MCF 10A (cell line): ENCODE measurements around the gene POLA2. TPM values are rescaled to one million over a fixed set of nuclear protein-coding genes. Genes with fewer than 3 reads are reported as not detected.
"Not testable (repeated sequence)": the region's sequence is repeated elsewhere in the genome, so short reads cannot be mapped to it uniquely, and the experiment has no call there.

Experiments used
- BruUV-seq: library from RNA; stranded (reverse); fragments of 400-500 nt; replicated peaks from 2 replicates; lab custom pipeline; 2021; lab: Mats Ljungman, UMichigan
- CTCF ChIA-PET: fragments of 300-600 bp; sonication (Branson Sonifier 250); formaldehyde crosslinking; extraction: SDS; loops from one replicate; lab custom pipeline; 2021; ENCODE audit warnings: antibody characterized with exemption, inconsistent platforms; lab: Yijun Ruan, JAX
- POLR2A ChIA-PET: fragments of 300-600, 350-650 bp; sonication (Branson Sonifier 250); formaldehyde crosslinking; extraction: SDS; loops from one replicate; lab custom pipeline; 2020; ENCODE audit warnings: antibody characterized with exemption, inconsistent platforms; lab: Yijun Ruan, JAX
- DNase-seq: peaks from one replicate; pipeline ENCODE4 v3.0.0-alpha.2; 2018; ENCODE audit not compliant: unreplicated experiment
- H3K27ac Mint-ChIP-seq: one replicate; pipeline ENCODE4 v1.8.0; 2022; ENCODE audit warnings: mild to moderate bottlenecking, low read depth, mixed read lengths; ENCODE audit not compliant: unreplicated experiment
- H3K27me3 Mint-ChIP-seq: one replicate; pipeline ENCODE4 v1.8.0; 2022; ENCODE audit warnings: mixed read lengths; ENCODE audit not compliant: insufficient read depth, unreplicated experiment
- H3K36me3 Mint-ChIP-seq: one replicate; pipeline ENCODE4 v1.8.0; 2022; ENCODE audit warnings: mild to moderate bottlenecking, moderate library complexity, mixed read lengths; ENCODE audit not compliant: insufficient read depth, unreplicated experiment
- H3K4me1 Mint-ChIP-seq: one replicate; pipeline ENCODE4 v1.8.0; 2022; ENCODE audit warnings: mixed read lengths; ENCODE audit not compliant: insufficient read depth, unreplicated experiment
- H3K4me3 Mint-ChIP-seq: one replicate; pipeline ENCODE4 v1.8.0; 2022; ENCODE audit warnings: mild to moderate bottlenecking, moderate library complexity, mixed read lengths; ENCODE audit not compliant: unreplicated experiment
- H3K9me3 Mint-ChIP-seq: one replicate; pipeline ENCODE4 v1.8.0; 2022; ENCODE audit warnings: mixed read lengths; ENCODE audit not compliant: unreplicated experiment
- CTCF ChIP-seq: fragments of 200-600 bp; IDR thresholded peaks from one replicate; pipeline ENCODE4 v1.8.0; 2022; ENCODE audit warnings: antibody characterized with exemption, mild to moderate bottlenecking; ENCODE audit not compliant: unreplicated experiment
- intact Hi-C: fragments of 100-400 bp; cut with micrococcal nuclease; formaldehyde crosslinking; loops from 2 replicates; pipeline ENCODE4 v1.14.1; 2022
- total RNA-seq: library from RNA; stranded (reverse); gene quantifications from 2 replicates; pipeline ENCODE4 v1.2.3, GENCODE V29; 2022

The POLA2 gene
- total RNA-seq, 1 experiment from 2014 or later = 10.3 TPM

GRCh38 chr11:65227879-65228278, 33.9 kb upstream of the POLA2 start:
- Mint-ChIP-seq H3K27me3 (no peaks in the 10 kb centered on the region), H3K9me3 (peaks cover 8% of the 10 kb centered on the region), H3K4me1 (peaks cover 5% of the 10 kb centered on the region), H3K36me3 (no peaks in the 10 kb centered on the region), H3K27ac (no peak overlapping the region), H3K4me3 (no peak overlapping the region)
- no peak for TF ChIP-seq CTCF
- ChIA-PET CTCF (interaction anchor here (0.6 to 2.0 kb wide), 5 partner anchors 23 to 88 kb away, joined by 3 to 7 read pairs (median 3); no protein-coding TSS in a partner anchor), POLR2A (interaction anchor here (0.7 kb wide), 1 partner anchor 131 kb away, joined by 3 read pairs; no protein-coding TSS in a partner anchor)
- DNase-seq = no peak
- intact Hi-C loops = no loop called here
- no TSS peak for BruUV-seq

DNA sequence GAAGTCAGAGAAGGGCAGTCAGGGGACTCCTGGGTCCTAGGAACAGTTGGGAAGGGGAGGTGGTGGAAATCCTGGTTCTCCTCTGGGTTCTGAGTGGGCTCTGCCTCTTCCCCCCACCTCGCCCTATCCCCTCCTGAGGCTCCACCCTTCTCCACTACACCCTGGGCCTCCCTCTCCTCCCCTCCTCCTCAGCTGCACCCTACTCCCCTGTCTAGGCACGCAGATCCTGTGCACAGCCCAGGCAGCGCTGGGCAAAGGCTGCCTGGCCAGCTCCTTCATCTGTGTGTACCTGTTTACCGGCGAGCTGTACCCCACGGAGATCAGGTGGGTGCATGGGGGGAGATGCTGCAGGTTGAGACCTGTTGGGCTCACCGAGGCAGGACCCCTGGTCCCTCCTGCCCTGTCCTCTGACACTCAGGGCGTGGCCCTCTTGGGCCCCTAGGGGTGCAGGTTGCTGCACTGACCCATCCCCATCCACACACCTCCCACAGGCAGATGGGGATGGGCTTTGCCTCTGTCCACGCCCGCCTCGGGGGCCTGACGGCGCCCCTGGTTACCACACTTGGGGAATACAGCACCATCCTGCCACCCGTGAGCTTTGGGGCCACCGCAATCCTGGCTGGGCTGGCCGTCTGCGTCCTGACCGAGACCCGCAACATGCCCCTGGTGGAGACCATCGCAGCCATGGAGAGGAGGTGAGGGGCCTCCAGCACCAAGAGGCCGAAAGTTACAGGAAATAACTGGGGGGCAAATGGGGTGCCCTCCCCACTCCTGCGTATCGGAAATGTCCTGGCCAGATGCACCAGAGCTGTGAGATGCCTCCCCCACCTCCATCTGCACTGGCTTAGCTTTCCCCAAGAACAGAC, 25.3 kb upstream of the POLA2 start:
- no peak for TF ChIP-seq CTCF
- ChIA-PET POLR2A (no interaction called here), CTCF (interaction anchor here (1.1 kb wide), 1 partner anchor 10 kb away, joined by 4 read pairs; no protein-coding TSS in a partner anchor)
- DNase-seq = no peak
- H3K4me3 Mint-ChIP-seq = no peak overlapping the region
- no peak overlapping the region for H3K27ac Mint-ChIP-seq
- no peaks in the 10 kb centered on the region for H3K9me3 Mint-ChIP-seq
- H3K4me1 Mint-ChIP-seq = no peaks in the 10 kb centered on the region
- intact Hi-C loops = no loop called here
- no peaks in the 10 kb centered on the region for H3K27me3 Mint-ChIP-seq
- no TSS peak for BruUV-seq
- no peaks in the 10 kb centered on the region for H3K36me3 Mint-ChIP-seq

- POLR2A ChIA-PET, H3K4me1 Mint-ChIP-seq, BruUV-seq, H3K27me3 Mint-ChIP-seq, H3K4me3 Mint-ChIP-seq, H3K36me3 Mint-ChIP-seq, H3K9me3 Mint-ChIP-seq, H3K27ac Mint-ChIP-seq, DNase-seq, intact Hi-C loops, CTCF ChIA-PET: not testable (repeated sequence)
Observed at GRCh38 chr11:65238302-65238701, 23.5 kb upstream of the POLA2 start.

GRCh38 chr11:65241134-65241533, 20.6 kb upstream of the POLA2 start:
- no peaks in the 10 kb centered on the region for H3K27me3 Mint-ChIP-seq
- no TSS peak for BruUV-seq
- no peaks in the 10 kb centered on the region for H3K9me3 Mint-ChIP-seq
- no peak overlapping the region for H3K4me3 Mint-ChIP-seq
- intact Hi-C loops = no loop called here
- CTCF ChIA-PET = interaction anchor here (1.1 to 1.2 kb wide), 2 partner anchors 22 to 37 kb away, joined by 3 to 4 read pairs; no protein-coding TSS in a partner anchor
- POLR2A ChIA-PET = no interaction called here
- no peak for DNase-seq
- no peaks in the 10 kb centered on the region for H3K4me1 Mint-ChIP-seq
- H3K36me3 Mint-ChIP-seq = no peaks in the 10 kb centered on the region
- no peak overlapping the region for H3K27ac Mint-ChIP-seq
- no peak for TF ChIP-seq CTCF
